ENCODE data around the gene MPPED2.
"Not testable (repeated sequence)": the region's sequence is repeated elsewhere in the genome, so short reads cannot be mapped to it uniquely, and the experiment has no call there.

Gene MPPED2

DNA sequence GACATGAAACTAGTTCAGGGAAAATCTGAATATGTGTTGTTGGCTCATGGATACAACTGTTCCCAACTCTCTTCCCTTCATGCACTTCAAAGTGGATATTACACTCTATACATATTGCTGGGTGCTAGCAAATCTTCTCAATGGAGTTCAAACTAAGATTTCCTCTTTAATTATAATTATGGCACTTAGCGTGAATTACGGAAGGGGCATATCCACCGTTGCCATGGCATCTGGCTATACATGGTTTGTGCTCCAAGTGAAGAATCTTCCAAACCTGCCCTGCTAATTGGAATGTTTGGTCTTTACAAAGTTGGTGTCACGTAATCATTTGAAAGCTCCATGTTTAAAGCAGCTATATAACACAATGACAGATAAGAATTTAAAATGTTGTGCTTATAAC lies 5.6 kb downstream of the MPPED2 start:
- no peak for DNase-seq (ENCODE audit: low read depth)
- no peak overlapping the region for H3K4me3 ChIP-seq (ENCODE audit: low read depth, low read length)

GRCh38 chr11:30579415-30580175 lies 6.6 kb downstream of the MPPED2 start:
- no peak for DNase-seq (ENCODE audit: low read depth)

DNA sequence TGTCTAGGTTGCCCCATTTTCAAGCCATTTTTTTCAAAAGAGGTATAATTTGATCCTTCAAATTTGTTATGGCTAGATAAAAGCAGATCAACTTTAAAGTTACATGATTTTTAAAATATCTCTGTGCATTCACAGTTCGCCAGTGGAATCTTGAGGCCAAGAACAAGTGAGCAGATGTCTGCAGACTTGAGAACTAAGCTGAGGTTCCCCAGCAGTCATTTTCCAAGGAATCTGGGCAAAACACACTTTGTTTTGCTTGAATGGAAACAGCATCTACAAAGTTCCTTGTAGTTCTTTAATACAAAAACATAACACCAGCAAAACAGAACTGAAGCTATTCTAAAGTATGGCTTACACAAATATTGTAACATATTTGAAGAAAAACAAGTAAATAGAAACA lies 7.7 kb downstream of the MPPED2 start:
- H3K4me3 ChIP-seq (ENCODE audit: low read depth, low read length), result no peak overlapping the region
- DNase-seq (ENCODE audit: low read depth), result no peak

More at GRCh38 chr11:30579415-30580175, 6.6 kb downstream of the MPPED2 start:
- H3K4me3 ChIP-seq (ENCODE audit: low read depth, low read length), result no peak overlapping the region

DNA sequence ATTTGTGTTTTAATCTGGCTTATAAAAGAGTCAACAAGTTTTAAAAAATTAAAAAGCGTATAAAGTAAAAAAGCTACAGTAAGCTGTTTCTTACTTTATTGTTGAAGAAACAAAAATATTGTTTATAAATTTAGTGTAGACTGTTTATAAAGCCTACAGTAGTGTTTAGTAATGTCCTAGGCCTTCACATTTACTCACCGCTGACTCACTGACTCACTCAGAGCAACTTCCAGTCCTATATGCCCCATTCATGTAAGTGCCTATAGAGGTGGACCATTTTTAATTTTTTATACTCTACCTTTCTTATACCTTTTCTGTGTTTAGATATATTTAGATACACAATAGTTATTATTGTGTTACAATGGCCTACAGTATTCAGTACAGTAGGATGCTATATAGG lies 12.2 kb downstream of the MPPED2 start:
- no peak overlapping the region for H3K4me3 ChIP-seq (ENCODE audit: low read depth, low read length)
- DNase-seq (ENCODE audit: low read depth), result no peak

GRCh38 chr11:30568931-30569330 lies 17.2 kb downstream of the MPPED2 start:
- DNase-seq (ENCODE audit: low read depth), result no peak
- H3K4me3 ChIP-seq (ENCODE audit: low read depth, low read length), result no peak overlapping the region

GRCh38 chr11:30567644-30568043 lies 18.5 kb downstream of the MPPED2 start:
- no peak for DNase-seq (ENCODE audit: low read depth)
- no peak overlapping the region for H3K4me3 ChIP-seq (ENCODE audit: low read depth, low read length)

GRCh38 chr11:30567120-30567519 lies 19.0 kb downstream of the MPPED2 start:
- no peak for DNase-seq (ENCODE audit: low read depth)
- no peak overlapping the region for H3K4me3 ChIP-seq (ENCODE audit: low read depth, low read length)

DNA sequence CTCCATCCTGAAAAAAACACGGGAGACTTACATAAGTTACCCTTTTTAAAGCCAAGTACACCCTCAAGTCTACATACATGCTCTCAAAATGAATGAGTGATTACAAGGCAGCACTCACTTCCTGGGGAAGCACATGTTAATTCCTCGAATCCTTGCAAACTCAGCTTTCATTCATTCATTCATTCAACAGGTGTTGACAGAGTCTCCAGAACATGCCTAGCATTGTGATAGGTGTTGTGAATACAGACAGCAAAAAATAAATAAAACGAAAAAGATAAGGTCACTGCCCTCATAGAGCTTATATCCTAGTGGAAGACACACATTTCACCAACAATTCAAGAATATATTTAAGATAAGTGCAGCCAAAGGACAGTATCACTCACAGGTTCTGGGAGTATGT lies 19.7 kb downstream of the MPPED2 start:
- DNase-seq (ENCODE audit: low read depth), result no peak
- no peak overlapping the region for H3K4me3 ChIP-seq (ENCODE audit: low read depth, low read length)

- H3K4me3 ChIP-seq (ENCODE audit: low read depth, low read length), result no peak overlapping the region
- no peak for DNase-seq (ENCODE audit: low read depth)
Observed at GRCh38 chr11:30565027-30565426, 21.1 kb downstream of the MPPED2 start.

DNA sequence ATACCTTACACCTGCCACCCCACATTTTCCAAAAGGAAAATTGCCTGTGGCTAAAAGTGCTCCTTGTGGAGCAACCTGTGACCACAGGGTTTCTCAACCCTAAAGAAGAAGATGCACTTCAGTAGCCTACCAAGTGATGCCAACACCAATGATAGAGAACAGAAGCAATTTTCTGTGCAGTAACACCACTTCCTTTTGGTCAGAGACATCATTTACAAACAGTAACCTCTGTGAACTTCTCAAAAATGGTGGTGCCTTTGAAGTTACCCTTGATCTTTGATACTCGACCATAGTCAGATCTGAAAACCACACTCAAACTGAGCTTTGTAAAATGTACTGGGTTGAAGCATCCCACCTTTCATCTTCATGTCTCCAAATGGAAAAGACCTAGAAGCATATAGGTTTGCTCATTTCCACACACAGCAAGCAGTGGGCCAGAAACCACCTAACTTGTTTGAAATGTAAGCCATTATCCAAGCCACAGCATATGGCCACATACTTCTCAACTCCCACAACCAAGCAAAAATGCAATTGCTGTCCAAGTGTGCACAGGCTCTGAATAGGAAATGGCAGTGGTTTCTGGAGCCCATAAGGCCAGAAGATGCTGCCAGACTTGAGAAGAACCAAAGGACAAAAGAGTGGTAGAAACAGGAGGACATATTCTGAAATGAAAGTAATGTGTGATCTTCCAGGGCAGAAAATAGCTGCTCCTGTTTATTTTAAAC lies 24.3 kb downstream of the MPPED2 start:
- DNase-seq (ENCODE audit: low read depth), result no peak
- no peak overlapping the region for H3K4me3 ChIP-seq (ENCODE audit: low read depth, low read length)

DNA sequence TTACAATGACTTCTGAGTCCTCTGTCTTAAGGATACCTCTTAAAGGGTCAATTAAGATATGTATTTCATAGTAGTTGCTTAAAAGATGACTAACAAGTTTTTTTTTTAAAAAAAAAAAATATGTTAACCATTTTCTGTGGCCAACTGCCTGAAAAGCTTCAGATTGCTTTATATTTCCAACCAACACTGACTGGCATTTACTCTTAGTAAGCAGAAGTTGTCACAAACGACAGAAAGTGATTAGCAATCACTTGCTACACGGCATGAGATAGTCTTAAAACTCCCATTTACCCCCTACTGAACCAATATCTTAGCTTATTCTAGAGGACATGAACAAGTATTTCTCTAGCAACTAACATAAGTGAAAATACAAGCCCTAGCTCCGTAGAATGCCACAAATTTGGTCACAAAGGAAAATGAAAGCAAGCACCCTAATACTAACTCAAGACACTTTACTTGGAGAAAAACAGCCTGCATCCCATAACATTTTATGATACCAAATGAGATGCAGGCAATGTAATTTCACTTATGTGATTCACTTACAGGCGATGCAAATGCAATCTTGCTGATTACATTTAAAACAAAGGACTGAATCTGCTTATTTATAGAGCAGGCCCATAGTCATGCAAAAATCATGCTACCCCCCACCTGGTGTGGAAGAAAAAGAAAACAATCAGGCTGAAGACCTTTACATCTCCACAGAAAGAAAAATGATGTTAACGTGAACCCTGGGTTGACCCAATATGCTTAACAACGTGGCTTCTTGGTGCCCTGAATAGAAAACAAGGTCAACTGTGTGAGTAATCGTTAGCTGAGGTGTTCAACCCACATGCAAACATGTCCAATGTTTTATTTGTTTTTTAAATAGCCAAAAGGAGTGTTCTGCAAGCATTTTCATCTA lies 25.7 kb downstream of the MPPED2 start:
- no peak overlapping the region for H3K4me3 ChIP-seq (ENCODE audit: low read depth, low read length)
- DNase-seq (ENCODE audit: low read depth), result no peak

DNA sequence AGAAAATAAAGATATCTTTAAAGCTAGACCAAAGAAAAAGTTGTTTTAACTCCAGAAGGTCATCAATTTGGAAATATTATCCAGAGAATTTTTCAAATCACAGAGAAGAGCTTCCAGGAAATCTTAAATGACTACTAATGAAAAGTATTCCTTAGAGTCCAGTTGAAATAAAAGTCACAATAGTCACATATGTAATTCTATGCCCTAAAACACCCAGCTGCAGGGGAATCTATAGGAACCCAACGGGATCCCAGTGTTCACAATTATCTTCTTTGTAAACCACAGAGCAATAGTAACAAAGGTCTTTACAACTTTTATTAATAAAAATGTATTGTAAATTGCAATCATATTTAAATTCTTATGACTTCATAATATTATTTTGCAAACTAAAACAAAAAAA lies 27.1 kb downstream of the MPPED2 start:
- no peak for DNase-seq (ENCODE audit: low read depth)
- no peak overlapping the region for H3K4me3 ChIP-seq (ENCODE audit: low read depth, low read length)

DNA sequence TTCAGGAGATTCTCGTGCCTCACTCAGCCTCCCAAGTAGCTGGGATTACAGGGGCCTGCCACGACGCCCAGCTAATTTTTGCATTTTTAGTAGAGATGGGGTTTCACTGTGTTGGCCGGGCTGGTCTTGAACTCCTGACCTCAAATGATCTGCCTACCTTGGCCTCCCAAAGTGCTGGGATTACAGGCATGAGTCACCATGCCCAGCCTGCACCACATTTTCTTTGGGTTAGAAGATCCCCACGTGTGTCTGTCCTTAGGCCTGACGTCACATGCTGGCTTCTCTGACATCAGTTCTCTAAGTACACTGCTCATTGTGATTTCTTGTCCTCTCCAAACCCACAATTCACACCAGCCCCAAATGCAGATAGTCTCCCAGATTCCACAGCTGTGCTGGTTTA lies 31.6 kb downstream of the MPPED2 start:
- not testable (repeated sequence) for H3K4me3 ChIP-seq (ENCODE audit: low read depth, low read length); DNase-seq (ENCODE audit: low read depth)

- no peak for DNase-seq (ENCODE audit: low read depth)
- no peak overlapping the region for H3K4me3 ChIP-seq (ENCODE audit: low read depth, low read length)
Observed at GRCh38 chr11:30553521-30554110, 32.5 kb downstream of the MPPED2 start.

GRCh38 chr11:30552839-30553238 lies 33.3 kb downstream of the MPPED2 start:
- DNase-seq (ENCODE audit: low read depth), result no peak
- no peak overlapping the region for H3K4me3 ChIP-seq (ENCODE audit: low read depth, low read length)

DNA sequence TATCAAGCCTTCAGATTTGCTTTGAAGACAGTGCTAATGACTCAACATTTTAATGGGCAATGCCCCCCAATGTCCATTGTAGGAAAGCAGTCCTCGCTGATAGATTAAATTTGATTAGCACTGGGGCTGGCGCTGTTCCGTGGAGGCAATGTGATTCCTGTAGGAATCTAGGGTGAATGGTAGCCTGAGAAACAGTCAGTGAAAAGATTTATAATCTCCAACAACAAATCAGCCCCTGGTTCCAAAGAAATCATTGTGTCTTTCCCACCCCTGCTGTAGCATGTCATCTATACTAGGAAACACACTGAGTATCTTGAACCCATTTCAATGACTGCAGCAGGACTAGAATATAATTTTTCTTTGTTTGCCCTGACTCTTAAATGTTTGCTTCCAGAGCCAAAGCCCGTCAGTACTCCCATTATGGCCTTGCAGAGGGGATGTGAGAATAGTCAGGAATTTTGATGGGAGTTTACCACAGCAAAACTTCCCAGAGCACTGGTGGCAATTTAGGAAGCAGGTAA lies 36.1 kb downstream of the MPPED2 start:
- no peak for DNase-seq (ENCODE audit: low read depth)
- H3K4me3 ChIP-seq (ENCODE audit: low read depth, low read length), result no peak overlapping the region

- H3K4me3 ChIP-seq (ENCODE audit: low read depth, low read length), result no peak overlapping the region
- DNase-seq (ENCODE audit: low read depth), result no peak
Observed at GRCh38 chr11:30549565-30549964, 36.6 kb downstream of the MPPED2 start.

DNA sequence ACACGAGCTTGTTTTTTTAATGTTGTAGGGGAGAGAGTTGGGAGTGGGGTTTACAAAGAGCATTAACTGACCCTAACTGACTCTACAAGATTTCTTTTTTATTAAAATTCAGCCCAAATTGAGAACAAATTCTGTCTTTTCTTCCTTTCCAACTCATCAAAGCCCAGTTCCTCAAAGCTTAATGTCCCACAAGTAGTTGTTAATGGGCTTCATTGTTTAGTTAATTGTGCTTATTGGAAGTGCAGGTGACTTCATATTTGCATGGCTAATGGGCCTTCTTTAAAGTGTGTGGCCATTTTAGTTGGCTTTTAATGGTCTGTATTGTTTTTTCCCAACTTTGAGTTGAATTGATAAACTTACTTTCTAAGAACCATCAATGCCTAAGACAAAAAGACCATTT lies 39.8 kb downstream of the MPPED2 start:
- no peak for DNase-seq (ENCODE audit: low read depth)

DNA sequence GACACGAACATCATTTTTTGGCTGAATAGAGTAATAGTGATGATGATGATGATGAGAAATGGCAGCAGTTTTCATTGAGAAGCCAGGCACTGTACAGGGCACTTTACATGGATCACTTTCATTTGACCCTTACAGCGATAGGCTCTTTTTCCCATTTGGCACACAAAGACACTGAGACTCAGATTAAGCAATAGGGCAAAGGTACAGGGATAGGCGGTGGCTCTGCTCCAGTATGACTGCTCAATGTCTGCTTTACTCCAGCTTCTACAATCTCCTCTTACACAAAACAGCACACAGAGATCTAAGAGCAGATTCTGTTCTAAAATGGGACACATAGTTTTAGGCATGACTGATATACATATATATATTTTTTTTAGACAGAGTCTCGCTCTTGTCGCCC lies 40.6 kb downstream of the MPPED2 start:
- DNase-seq (ENCODE audit: low read depth), result no peak

More for the DNA sequence above, 39.8 kb downstream of the MPPED2 start:
- H3K4me3 ChIP-seq (ENCODE audit: low read depth, low read length), result no peak overlapping the region

More for the DNA sequence above, 40.6 kb downstream of the MPPED2 start:
- H3K4me3 ChIP-seq (ENCODE audit: low read depth, low read length), result no peak overlapping the region

All from skeletal muscle cell (primary cell).